Myocyte (in vitro differentiated cells): ENCODE measurements around the gene ZMYND15. TPM values are rescaled to one million over a fixed set of nuclear protein-coding genes. Genes with fewer than 3 reads are reported as not detected.
"Not testable (repeated sequence)": the region's sequence is repeated elsewhere in the genome, so short reads cannot be mapped to it uniquely, and the experiment has no call there.

ENCODE experiments used
- DNase-seq: peaks from one replicate; pipeline ENCODE4 v3.0.0-alpha.2; 2012; ENCODE audit warnings: low read depth
- polyA plus RNA-seq: library from polyadenylated mRNA; unstranded; fragments of >200 nt; gene quantifications from one replicate; pipeline ENCODE4 v1.2.1, GENCODE V29; 2012; ENCODE audit warnings: missing spikeins
- total RNA-seq: library from RNA; depleted of rRNA; stranded (reverse); fragments of >200 nt; gene quantifications from 2 replicates; pipeline ENCODE4 v1.2.3, GENCODE V29; 2014

ZMYND15 gene, protein sequence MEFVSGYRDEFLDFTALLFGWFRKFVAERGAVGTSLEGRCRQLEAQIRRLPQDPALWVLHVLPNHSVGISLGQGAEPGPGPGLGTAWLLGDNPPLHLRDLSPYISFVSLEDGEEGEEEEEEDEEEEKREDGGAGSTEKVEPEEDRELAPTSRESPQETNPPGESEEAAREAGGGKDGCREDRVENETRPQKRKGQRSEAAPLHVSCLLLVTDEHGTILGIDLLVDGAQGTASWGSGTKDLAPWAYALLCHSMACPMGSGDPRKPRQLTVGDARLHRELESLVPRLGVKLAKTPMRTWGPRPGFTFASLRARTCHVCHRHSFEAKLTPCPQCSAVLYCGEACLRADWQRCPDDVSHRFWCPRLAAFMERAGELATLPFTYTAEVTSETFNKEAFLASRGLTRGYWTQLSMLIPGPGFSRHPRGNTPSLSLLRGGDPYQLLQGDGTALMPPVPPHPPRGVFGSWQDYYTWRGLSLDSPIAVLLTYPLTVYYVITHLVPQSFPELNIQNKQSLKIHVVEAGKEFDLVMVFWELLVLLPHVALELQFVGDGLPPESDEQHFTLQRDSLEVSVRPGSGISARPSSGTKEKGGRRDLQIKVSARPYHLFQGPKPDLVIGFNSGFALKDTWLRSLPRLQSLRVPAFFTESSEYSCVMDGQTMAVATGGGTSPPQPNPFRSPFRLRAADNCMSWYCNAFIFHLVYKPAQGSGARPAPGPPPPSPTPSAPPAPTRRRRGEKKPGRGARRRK
- 0.05 TPM in 1 of 2 replicates, not detected in the other for total RNA-seq
- polyA plus RNA-seq = 0.08 TPM

DNA sequence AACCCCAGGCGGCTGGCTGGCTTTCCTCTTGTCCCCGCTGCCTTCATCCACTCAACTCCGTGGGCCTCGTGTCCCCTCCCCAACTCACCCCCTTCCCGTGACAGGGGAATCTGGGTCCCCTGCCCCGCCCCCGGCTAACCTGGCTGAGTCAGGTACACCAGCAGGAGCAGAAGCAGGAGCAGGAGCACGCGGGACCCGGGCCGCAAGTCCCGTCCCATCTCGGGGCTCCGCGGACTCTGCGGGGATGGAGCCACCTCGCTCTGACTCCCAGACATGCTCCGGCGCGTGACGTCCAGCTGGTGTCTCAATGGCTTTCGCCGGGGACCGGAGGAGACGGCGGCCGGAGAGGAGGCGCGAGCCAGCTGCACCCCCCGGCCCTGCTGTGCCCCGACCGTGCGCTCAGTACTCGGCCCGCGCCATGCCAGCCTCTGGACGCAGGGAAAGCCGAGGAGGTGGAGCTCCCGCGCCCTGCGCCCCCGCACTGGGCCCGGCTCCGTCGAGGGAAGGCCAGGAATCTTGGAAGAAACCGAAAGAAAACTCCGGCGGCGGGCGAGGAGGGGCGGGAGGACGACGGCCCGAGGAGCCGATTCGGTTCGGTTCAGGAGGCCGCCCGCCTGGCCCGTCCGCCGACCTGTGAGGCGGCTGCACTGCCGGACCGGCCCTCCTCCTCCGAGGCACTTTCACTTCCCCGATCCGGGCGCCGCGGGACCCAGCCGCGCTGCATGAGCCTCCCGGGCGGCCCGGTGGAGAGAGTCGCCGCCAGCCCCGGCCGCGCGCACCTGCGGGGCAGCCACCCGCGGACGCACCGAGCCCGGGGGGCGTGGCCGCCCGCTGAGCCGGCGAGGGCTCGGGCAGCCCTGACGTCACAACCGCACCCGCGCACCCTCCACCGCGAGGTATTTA is at the start of gene ZMYND15, which contains the start of gene CXCL16:
ZMYND15 (plus strand) TSS at position 712 of the 903 bp plus-strand sequence. CDS start 716 bp downstream, outside the sequence.
CXCL16 (minus strand) TSS at position 807 of the 903 bp plus-strand sequence; CDS start at position 218, 589 bp downstream.
- peak; percentile 17 for DNase-seq

DNA sequence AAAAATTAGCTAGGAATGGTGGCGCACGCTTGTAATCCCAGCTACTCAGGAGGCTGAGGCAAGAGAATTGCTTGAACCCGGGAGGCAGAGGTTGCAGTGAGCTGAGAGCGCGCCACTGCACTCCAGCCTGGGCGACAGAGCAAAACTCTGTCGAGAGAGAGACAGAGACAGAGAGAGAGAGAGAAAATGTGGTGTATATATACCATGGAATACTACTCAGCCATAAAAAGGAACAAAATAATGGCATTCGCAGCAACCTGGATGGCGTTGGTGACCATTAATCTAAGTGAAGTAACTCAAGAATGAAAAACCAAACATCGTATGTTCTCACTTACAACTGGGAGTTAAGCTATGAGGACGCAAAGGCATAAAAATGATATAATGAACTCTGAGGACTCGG is 49.8 kb upstream of the ZMYND15 start:
- not testable (repeated sequence) for DNase-seq

- no peak for DNase-seq
Measured at GRCh38 chr17:4690745-4691144, 48.9 kb upstream of the ZMYND15 start.

- no peak for DNase-seq
Measured at GRCh38 chr17:4691686-4692085, 47.9 kb upstream of the ZMYND15 start.

DNA sequence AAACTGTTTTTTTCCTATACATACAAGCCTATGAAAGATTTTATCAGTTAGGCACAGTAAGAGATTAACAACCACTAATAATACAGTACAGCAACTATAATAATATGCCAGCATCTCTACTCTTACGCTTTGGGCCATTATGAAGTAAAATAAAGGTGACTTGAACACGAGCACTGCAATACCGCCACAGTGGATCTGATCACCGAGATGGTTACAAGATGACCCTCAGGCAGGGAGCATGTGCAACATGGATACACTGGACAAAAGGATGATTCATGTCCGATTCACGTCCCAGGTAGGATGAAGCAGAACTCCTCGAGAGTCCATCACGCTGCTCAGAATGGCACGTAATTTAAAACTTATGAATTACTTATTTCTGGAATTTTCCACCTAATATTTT is 46.2 kb upstream of the ZMYND15 start:
- no peak for DNase-seq

GRCh38 chr17:4696437-4696805 is 43.2 kb upstream of the ZMYND15 start:
- no peak for DNase-seq

DNA sequence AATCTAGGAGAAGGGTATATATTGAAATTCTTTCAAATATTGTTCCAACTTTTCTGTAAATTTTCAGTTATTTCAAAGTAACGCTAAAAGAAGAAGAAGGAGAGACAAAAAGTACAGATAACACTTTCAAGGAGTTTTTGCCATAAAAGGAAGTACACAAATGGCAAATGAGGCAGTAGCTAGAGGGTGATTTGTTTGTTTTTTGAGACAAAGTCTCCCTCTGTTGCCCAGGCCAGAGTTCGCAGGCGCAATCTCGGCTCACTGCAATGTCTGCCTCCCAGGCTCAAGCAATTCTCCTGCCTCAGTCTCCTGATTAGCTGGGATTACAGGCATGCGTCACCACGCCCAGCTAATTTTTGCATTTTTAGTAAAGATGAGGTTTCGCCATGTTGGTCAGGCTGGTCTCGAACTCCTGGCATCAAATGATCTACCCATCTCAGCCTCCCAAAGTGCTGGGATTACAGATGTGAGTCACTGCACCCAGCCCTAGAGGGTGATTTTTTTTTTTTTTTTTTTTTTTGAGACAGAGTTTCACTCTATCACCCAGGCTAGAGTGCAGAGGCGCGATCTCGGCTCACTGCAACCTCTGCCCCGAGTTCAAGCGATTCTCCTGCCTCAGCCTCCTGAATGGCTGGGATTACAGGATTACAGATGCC is 40.1 kb upstream of the ZMYND15 start:
- DNase-seq = not testable (repeated sequence)

DNA sequence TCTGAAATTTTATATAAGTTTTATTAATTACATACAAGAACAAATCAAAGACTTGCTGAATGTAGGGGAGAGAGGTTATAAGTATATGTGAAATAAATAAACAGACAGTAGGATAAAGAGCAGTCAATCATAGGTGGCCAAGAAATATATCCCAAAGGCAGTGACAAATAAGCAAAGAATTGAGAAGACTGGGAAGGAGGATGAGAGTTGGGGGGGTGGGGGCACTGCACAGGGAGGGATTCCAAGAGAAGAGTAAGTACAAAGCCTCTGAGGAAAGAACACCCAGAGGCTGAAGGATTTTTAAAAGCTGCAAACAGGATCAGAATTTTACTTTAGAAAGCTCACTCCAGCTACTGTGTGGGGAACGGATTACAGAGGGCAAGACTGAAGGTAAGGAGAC is 38.5 kb upstream of the ZMYND15 start:
- DNase-seq = no peak

- DNase-seq = no peak
Measured at GRCh38 chr17:4703330-4703691, 36.3 kb upstream of the ZMYND15 start.

- not testable (repeated sequence) for DNase-seq
Measured at GRCh38 chr17:4704574-4704907, 35.1 kb upstream of the ZMYND15 start.

GRCh38 chr17:4704991-4705390 is 34.6 kb upstream of the ZMYND15 start:
- DNase-seq = no peak

DNA sequence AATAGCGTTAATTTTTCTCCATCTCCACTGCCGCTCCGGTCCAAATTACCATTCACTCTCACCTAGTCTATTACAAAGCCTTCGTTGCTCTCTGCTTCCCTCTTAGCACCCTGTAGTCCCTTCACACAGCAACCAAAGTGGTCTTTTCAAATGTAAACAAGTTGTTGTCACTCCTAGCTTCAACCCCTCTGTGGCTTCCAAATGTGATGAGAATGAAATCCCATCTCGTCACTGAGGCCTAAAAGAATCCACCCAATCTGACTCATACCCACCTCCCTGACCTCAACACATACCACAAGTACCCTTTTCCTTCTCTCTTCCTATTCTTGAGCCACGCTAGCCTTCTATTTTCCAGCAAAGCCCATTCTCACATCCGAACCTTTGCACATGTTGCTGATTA is 33.5 kb upstream of the ZMYND15 start:
- DNase-seq = peak; percentile 26

GRCh38 chr17:4708436-4708835 is 31.2 kb upstream of the ZMYND15 start:
- no peak for DNase-seq

GRCh38 chr17:4709794-4710692 is 29.6 kb upstream of the ZMYND15 start, which contains the start of gene ARRB2:
Gene ARRB2 (plus strand): TSS chr17:4710632. CDS start chr17:4710722, 90 bp downstream.
- DNase-seq = peak; percentile 98

- no peak for DNase-seq
Measured at GRCh38 chr17:4710693-4711634, 28.7 kb upstream of the ZMYND15 start.

DNA sequence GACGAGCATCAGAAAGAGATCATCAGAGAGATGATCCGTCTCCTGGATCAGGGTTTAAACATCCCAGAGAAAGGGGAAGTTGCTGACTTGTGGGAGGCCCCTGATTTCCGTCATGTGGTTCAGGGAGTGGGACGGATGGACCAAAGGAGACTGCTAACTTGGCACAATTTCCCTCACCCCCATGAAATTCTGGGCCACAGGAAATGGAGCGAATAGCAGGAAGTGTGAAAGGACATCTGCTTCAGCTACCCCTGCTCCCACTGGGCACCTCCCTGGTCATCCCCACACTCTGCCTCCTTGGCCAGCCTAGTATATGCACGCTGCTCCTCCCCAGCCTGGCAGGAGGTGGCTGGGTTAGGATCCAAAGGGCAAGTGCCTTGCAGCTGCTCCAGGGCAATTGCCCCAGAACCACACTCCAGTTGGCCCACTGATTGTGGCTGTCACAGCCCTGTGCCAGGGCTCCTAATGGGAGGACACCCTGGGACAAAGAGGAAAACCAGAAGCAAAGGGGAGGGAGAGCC is 27.9 kb upstream of the ZMYND15 start:
- peak; percentile 75 for DNase-seq

GRCh38 chr17:4712526-4712925 is 27.1 kb upstream of the ZMYND15 start:
- no peak for DNase-seq

GRCh38 chr17:4714340-4715062 is 25.1 kb upstream of the ZMYND15 start:
- DNase-seq = not testable (repeated sequence)
